GM18861 (cell line): ENCODE results near the gene EMP2.
"Not testable (repeated sequence)": the region's sequence is repeated elsewhere in the genome, so short reads cannot be mapped to it uniquely, and the experiment has no call there.

Experiments
- ATAC-seq: cut with Tn5 transposase; IDR thresholded peaks from one replicate; pipeline ENCODE4 v1.9.1; 2021; ENCODE audit not compliant: unreplicated experiment

The EMP2 gene

GRCh38 chr16:10579965-10580882 is at the start of gene EMP2:
TSS of gene EMP2 (minus strand) at chr16:10580598. CDS start at chr16:10547617, 32,981 bp downstream.
- ATAC-seq: no peak

- no peak for ATAC-seq
Observed at GRCh38 chr16:10629592-10629963, 49.2 kb upstream of the EMP2 start.

GRCh38 chr16:10625595-10626357 is 45.4 kb upstream of the EMP2 start:
- no peak for ATAC-seq

- ATAC-seq: no peak
Observed at GRCh38 chr16:10624527-10624926, 44.1 kb upstream of the EMP2 start.

GRCh38 chr16:10623059-10623458 is 42.7 kb upstream of the EMP2 start:
- no peak for ATAC-seq

- ATAC-seq: no peak
Observed at GRCh38 chr16:10622036-10622921, 41.9 kb upstream of the EMP2 start.

- not testable (repeated sequence) for ATAC-seq
Observed at GRCh38 chr16:10621216-10621949, 41.0 kb upstream of the EMP2 start.

GRCh38 chr16:10620120-10620519 is 39.7 kb upstream of the EMP2 start:
- no peak for ATAC-seq

- no peak for ATAC-seq
Observed at GRCh38 chr16:10619271-10619849, 39.0 kb upstream of the EMP2 start.

GRCh38 chr16:10618710-10619209 is 38.4 kb upstream of the EMP2 start:
- ATAC-seq: no peak

- ATAC-seq: no peak
Observed at GRCh38 chr16:10617662-10618420, 37.4 kb upstream of the EMP2 start.

GRCh38 chr16:10616756-10617640 is 36.6 kb upstream of the EMP2 start:
- no peak for ATAC-seq

GRCh38 chr16:10616419-10616755 is 36.0 kb upstream of the EMP2 start:
- ATAC-seq: no peak

- ATAC-seq: no peak
Observed at GRCh38 chr16:10614685-10615084, 34.3 kb upstream of the EMP2 start.

- ATAC-seq: no peak
Observed at GRCh38 chr16:10613785-10614485, 33.5 kb upstream of the EMP2 start.

GRCh38 chr16:10612649-10613179 is 32.3 kb upstream of the EMP2 start:
- no peak for ATAC-seq

- ATAC-seq: no peak
Observed at GRCh38 chr16:10611825-10612342, 31.5 kb upstream of the EMP2 start.
